ENCODE results near the gene MMP13.
"Not testable (repeated sequence)": the region's sequence is repeated elsewhere in the genome, so short reads cannot be mapped to it uniquely, and the experiment has no call there.

MMP13 gene

DNA sequence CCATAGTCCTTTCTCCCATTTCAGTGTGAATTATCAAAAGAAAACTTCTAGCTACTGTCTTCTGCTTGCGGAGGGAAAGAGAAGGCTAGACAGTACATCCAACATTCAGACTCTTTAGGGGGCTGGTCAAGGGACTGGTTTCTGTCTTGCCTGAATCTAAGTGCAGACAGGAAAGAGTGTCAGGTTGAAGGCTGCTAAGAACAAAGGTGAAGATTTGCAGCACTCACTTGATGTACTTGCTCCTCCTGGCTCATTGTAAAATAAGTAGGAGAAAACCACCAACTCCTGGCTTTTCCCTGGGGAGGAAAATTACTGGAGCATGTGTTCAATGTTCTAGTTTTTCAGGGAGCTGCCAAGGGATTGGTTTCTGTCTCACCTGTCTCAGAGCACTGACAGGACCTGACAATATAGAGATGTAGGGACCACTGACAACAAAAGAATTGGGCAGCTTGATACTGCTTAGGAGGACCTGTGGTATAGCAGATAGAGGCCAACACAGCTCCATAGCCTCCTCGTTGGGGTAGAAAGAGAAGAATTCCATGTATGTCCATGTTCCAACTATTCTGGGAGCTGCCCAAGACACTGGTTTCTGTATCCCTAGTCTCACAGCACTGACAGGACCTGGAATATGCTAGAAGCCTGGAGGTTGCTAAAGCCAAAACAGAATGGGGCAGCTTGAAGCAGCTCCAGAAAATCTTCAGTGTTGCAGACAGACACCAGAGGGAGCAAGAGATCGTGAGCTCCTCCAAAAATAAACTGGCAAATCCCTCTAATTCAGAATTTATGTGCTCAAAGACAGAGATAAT, 41.1 kb downstream of the MMP13 start:
- no peaks in the 10 kb centered on the region for H3K36me3 ChIP-seq (ENCODE audit: control insufficient read depth, insufficient read depth, low read length)
- H3K4me1 ChIP-seq (ENCODE audit: control insufficient read depth, insufficient read depth, low read length) = peaks cover 5% of the 10 kb centered on the region
- no peak overlapping the region for H3K4me3 ChIP-seq (ENCODE audit: low read length)
- no peak overlapping the region for H3K9ac ChIP-seq (ENCODE audit: low read length)
- H3K27me3 ChIP-seq (ENCODE audit: control insufficient read depth, insufficient read depth, low read length) = no peaks in the 10 kb centered on the region
- H3K27ac ChIP-seq (ENCODE audit: low read depth, low read length) = peak overlapping the region; percentile 68

DNA sequence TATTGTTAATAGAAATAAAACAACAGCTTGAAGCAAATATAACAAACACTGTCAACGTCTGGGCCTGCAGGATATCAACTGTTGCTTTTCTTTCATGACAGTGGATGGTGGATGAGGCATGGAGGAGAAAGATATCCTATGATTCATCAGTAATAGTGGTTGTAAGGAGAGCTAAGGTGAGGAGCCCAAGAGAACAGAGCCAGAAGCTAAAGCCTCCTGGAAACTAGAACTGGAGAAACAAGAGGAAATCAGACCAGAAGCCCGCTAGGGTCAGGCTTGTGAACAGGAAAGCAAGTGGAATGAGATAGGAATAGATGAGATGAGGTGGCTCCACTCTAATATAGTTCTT, 43.1 kb downstream of the MMP13 start:
- H3K36me3 ChIP-seq (ENCODE audit: control insufficient read depth, insufficient read depth, low read length) = no peaks in the 10 kb centered on the region
- H3K4me1 ChIP-seq (ENCODE audit: control insufficient read depth, insufficient read depth, low read length) = peaks cover 5% of the 10 kb centered on the region
- no peaks in the 10 kb centered on the region for H3K27me3 ChIP-seq (ENCODE audit: control insufficient read depth, insufficient read depth, low read length)
- H3K9ac ChIP-seq (ENCODE audit: low read length) = no peak overlapping the region
- H3K27ac ChIP-seq (ENCODE audit: low read depth, low read length) = no peak overlapping the region
- H3K4me3 ChIP-seq (ENCODE audit: low read length) = no peak overlapping the region

DNA sequence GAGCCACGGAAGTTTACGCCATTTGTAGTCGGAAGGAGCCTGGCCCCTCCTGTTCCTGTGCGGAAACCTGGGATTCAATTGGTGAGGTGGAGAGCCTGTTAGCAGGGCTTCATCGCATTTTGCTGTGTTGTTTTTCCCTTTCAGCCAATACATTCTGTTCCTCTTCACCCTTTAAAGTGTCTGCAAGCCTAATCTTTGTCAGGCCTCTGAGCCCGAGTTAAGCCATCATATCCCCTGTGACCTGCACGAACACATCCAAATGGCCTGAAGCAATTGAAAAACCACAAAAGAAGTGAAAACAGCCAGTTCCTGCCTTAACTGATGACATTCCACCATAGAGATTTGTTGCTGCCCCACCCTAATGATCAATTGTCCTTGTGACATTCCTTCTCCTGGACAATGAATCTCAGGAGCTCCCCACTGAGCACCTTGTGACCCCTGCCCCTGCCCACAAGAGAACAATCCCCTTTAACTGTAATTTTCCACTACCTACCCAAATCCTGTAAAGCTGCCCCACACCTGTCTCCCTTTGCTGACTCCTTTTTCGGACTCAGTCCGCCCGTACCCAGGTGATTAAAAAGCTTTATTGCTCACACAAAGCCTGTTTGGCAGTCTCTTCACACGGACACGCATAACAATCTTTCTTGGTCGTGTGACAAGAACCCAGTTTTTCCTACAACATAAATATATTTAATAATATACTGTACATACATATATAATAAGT, 43.6 kb downstream of the MMP13 start:
- Histone ChIP-seq H3K4me3 (ENCODE audit: low read length) (no peak overlapping the region), H3K27me3 (ENCODE audit: control insufficient read depth, insufficient read depth, low read length) (no peaks in the 10 kb centered on the region), H3K9ac (ENCODE audit: low read length) (no peak overlapping the region), H3K4me1 (ENCODE audit: control insufficient read depth, insufficient read depth, low read length) (peaks cover 5% of the 10 kb centered on the region), H3K36me3 (ENCODE audit: control insufficient read depth, insufficient read depth, low read length) (no peaks in the 10 kb centered on the region), H3K27ac (ENCODE audit: low read depth, low read length) (no peak overlapping the region)

DNA sequence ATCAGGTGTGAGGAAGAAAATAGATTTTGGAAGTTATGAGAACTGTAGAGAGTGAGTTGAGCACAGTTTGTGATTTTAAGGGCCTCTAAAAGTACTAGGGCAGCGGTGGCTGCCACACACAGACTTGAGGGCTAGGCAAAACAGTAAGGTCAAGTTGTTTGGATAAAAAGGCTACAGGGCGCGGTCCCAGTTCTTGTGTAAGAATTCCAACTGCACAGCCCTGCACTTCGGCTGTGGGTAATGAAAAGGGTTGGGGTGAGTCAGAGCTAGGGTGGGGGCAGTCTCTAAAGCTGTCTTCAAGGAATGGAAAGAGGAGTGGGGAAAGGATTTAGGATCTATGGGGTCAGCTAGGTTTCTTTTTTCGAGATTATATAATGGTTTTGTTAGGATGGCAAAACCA, 49.7 kb downstream of the MMP13 start:
- H3K9ac ChIP-seq (ENCODE audit: low read length); H3K27ac ChIP-seq (ENCODE audit: low read depth, low read length); H3K4me1 ChIP-seq (ENCODE audit: control insufficient read depth, insufficient read depth, low read length); H3K4me3 ChIP-seq (ENCODE audit: low read length); H3K27me3 ChIP-seq (ENCODE audit: control insufficient read depth, insufficient read depth, low read length); H3K36me3 ChIP-seq (ENCODE audit: control insufficient read depth, insufficient read depth, low read length): not testable (repeated sequence)

DNA sequence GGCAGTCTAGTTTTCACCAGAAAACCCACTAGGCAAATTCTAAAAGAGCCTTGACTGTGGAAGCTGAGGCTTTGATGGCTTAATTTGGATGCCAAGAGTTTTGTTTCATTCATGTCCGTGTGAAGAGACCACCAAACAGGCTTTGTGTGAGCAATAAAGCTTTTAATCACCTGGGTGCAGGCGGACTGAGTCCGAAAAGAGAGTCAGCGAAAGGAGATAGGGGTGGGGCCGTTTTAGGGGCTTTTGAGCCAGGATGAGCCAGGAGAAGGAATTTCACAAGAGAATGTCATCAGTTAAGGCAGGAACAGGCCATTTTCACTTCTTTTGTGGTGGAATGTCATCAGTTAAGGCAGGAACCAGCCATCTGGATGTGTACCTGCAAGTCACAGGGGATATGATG, 51.6 kb downstream of the MMP13 start:
- H3K4me1 ChIP-seq (ENCODE audit: control insufficient read depth, insufficient read depth, low read length); H3K4me3 ChIP-seq (ENCODE audit: low read length); H3K27ac ChIP-seq (ENCODE audit: low read depth, low read length); H3K9ac ChIP-seq (ENCODE audit: low read length); H3K36me3 ChIP-seq (ENCODE audit: control insufficient read depth, insufficient read depth, low read length); H3K27me3 ChIP-seq (ENCODE audit: control insufficient read depth, insufficient read depth, low read length): not testable (repeated sequence)

DNA sequence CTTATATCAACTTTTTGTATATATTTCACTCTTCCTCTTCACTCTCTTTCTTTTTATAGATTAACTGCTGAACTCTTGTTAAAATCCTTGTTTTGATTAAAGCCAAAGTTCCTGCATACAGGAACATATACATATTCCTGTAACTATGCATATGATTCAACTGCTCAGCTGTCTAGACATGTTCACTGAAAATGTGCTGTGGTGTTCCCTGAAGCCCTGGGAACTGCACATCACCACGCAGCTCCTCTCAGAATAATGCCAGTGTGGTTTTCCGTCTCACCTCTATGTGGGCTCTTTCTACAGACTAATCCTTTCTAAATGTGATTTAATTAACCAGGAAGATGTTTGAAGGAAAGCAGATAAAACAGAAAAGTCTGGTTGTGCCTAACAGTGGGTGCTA, 55.2 kb downstream of the MMP13 start:
- H3K4me3 ChIP-seq (ENCODE audit: low read length) = no peak overlapping the region

More for the DNA sequence above, 55.2 kb downstream of the MMP13 start:
- no peaks in the 10 kb centered on the region for H3K36me3 ChIP-seq (ENCODE audit: control insufficient read depth, insufficient read depth, low read length)
- H3K4me1 ChIP-seq (ENCODE audit: control insufficient read depth, insufficient read depth, low read length) = no peaks in the 10 kb centered on the region
- H3K9ac ChIP-seq (ENCODE audit: low read length) = no peak overlapping the region
- H3K27me3 ChIP-seq (ENCODE audit: control insufficient read depth, insufficient read depth, low read length) = no peaks in the 10 kb centered on the region
- H3K27ac ChIP-seq (ENCODE audit: low read depth, low read length) = no peak overlapping the region
